ENCODE data around the gene PIN4.

- no peak for TF ChIP-seq POLR2AphosphoS5 (IDR thresholded peaks at IDR 0.05; ENCODE audit: low read depth, low read length)
- no peak for TF ChIP-seq TAF1 (IDR thresholded peaks at IDR 0.05; ENCODE audit: borderline replicate concordance, insufficient read depth, low read length)
- no peak for TF ChIP-seq REST (IDR thresholded peaks at IDR 0.05; ENCODE audit: insufficient read depth in 1 of 2, low read depth in 2 of 2, low read length in 2 of 2)
Observed at GRCh38 chrX:72238183-72238582, 56.6 kb downstream of the PIN4 start.
